HG03469 (cell line): ENCODE measurements around the gene CEACAM1.
"Not testable (repeated sequence)": the region's sequence is repeated elsewhere in the genome, so short reads cannot be mapped to it uniquely, and the experiment has no call there.

Experiments used
- ATAC-seq: cut with Tn5 transposase; IDR thresholded peaks from one replicate; pipeline ENCODE4 v1.9.1; 2021; ENCODE audit warnings: mild to moderate bottlenecking, moderate library complexity, moderate number of reproducible peaks; ENCODE audit not compliant: unreplicated experiment

The CEACAM1 gene

DNA sequence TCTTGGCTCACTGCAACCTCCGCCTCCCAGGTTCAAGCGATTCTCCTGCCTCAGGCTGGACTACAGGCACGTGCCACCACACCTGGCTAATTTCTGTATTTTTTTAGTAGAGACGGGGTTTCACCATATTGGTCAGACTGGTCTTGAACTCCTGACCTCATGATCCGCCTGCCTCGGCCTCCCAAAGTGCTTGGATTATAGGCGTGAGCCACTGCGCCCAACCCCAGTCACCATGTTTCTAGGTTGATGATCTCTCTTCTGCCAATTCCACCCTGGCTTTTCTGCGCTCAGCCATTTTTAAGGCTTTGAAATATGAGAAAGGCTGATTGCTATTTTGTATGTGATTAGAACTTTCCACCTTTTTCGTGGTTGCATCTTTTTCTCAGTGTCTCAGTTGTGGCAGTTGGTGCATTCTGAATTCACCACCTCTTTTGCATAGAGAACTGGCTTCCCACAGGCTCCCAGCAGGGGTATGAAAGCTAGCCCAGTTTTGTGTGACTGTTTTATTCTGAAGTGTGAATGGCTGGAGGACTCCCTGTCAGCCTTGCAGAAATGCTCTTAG lies 15.5 kb downstream of the CEACAM1 start:
- ATAC-seq = peak; percentile 54

GRCh38 chr19:42512130-42512636 lies 16.1 kb downstream of the CEACAM1 start:
- no peak for ATAC-seq

DNA sequence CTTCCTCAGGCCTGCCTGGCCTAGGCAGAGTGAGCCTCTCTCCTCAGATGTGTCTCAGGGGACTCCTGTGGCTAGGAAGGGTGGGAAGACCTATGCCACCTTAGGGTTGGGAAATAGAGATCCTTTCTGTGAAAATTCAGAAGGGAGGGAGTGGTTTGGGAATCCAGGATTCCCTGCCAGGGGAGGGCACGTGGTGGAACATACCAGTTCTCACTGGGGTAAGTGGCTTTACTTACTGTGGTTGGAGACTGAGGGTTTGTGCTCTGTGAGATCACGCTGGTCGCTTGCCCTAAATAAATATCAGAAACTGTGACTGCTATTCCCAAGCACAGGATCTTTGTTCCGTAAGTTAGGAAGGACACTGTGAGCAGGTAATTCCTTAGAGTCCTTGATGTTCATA lies 16.9 kb downstream of the CEACAM1 start:
- ATAC-seq = no peak

- no peak for ATAC-seq
Observed at GRCh38 chr19:42508892-42509444, 19.3 kb downstream of the CEACAM1 start.

DNA sequence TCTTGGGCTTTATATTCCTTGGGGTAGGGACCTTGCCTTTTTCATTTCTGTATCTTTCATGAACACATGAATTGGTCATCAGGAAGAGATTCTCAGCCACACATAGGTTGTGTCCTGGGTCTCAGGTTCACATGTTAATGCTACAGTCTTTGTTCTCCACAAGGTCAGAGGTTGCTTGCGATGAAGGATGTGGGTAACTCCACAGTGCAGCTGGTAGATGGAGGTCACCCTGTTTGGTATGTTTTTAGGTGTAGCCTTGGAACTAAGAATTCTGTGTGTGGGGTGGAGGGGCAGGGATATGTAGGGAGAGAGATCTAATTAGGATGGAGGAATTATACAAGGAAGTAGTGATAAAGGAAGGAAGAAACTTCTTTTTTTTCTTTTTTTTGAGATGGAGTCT lies 23.2 kb downstream of the CEACAM1 start:
- no peak for ATAC-seq

GRCh38 chr19:42501733-42502132 lies 26.5 kb downstream of the CEACAM1 start:
- no peak for ATAC-seq

- not testable (repeated sequence) for ATAC-seq
Observed at GRCh38 chr19:42501243-42501642, 27.0 kb downstream of the CEACAM1 start.

GRCh38 chr19:42498169-42498757 lies 30.0 kb downstream of the CEACAM1 start:
- ATAC-seq = no peak

DNA sequence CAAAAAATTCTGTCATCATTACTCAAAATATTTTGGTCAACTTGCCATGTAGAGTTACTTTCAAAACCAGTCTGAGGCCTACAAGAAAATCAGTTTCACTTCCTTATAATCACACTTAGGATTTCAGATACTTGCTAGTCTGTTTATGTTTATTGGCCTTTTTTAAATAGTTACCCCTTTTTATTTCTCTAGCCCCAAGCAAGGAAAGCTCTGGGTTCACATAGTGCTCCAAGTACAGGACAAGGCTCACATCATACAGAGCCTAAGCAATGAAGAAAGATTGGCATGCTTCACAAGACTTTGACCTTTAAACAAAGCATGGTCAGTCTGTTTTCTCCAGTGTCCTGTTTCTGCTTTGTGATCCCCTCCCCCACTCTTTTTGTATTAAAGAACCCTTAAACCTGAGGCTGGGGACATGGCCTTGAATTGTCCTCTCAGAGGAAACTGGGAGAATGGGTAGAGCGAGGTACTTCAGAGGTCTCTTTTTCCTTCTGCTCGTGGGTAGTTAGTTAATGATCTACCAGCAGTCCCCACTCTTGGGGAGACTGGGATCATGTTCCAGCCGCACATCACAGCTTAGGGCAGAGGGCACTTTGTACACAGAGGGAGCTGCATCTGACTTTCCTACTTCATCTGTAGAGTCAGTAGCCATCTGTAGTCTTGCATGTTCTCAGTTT lies 30.7 kb downstream of the CEACAM1 start:
- peak; percentile 60 for ATAC-seq

GRCh38 chr19:42496460-42497133 lies 31.7 kb downstream of the CEACAM1 start:
- no peak for ATAC-seq

- ATAC-seq = no peak
Observed at GRCh38 chr19:42495663-42496062, 32.6 kb downstream of the CEACAM1 start.

GRCh38 chr19:42494321-42494720 lies 34.0 kb downstream of the CEACAM1 start:
- no peak for ATAC-seq

DNA sequence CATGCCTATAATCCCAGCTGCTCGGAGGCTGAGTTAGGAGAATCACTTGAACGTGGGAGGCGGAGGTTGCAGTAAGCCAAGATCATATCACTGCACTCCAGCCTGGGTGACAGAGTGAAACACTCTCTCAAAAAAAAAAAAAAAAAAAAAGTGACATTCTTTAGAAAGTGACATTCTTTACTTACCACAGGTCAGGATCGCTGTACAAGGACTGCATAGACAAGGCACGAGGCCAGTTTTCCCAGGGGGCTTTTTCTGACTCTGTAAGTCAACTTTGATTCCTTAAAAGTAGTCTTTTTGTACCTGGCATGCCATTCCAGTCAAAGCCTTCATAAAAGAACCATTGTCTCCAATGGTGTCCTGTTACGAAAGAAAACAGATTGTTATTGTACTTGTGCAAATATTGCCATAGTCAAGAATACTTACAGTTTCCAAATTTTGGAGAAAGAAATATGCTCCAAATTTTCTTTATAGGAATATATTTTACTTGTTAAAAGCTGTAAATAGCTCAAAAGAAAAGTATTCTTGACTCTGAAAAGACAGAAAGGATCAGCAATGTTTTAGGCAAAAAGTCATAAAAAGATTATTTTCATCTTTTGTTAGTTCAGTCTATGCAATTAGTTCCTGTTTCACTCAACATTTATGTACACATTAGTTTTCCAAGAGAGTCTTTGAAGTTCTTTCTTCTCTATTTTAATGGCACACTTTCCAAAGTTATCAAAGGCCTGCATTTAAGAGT lies 39.3 kb downstream of the CEACAM1 start:
- no peak for ATAC-seq

GRCh38 chr19:42487798-42488178 lies 40.5 kb downstream of the CEACAM1 start:
- ATAC-seq = no peak

GRCh38 chr19:42487032-42487797 lies 41.1 kb downstream of the CEACAM1 start:
- ATAC-seq = no peak

- not testable (repeated sequence) for ATAC-seq
Observed at GRCh38 chr19:42485036-42485435, 43.2 kb downstream of the CEACAM1 start.

DNA sequence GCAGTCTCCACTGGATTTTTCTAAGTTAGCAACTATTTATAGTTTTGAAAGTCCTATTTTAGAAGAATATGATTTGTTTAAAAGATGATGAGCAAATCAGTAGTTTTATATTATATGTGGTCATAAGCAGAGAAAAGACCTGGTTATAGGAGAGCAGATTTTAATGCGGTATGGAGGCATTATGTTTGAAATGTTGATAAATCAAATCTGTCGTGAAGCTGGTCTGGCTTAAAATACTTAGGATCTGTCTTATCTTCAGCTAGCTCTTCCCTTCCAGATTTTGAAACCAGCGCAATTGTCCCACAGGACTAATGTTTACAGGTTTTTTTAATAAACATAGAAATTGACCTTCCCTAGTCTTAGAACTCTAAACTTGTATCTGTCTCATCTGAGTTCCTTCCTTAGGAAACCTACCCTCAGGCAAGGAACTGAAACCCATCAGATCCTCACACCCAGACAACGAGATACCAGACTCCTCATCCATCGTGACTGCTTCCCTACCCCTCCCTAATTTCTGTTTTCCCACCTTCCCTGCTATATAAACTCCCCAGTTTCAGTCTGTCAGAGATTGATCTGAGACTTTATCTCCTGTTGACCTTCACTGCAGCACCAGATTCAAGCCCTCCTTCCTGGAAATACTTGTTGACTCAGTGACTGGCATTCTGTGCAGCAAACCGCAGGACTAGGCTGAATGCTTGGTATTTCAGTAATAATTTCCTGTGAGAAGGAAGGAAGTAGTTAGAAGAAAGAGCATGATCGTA lies 47.8 kb downstream of the CEACAM1 start:
- no peak for ATAC-seq

DNA sequence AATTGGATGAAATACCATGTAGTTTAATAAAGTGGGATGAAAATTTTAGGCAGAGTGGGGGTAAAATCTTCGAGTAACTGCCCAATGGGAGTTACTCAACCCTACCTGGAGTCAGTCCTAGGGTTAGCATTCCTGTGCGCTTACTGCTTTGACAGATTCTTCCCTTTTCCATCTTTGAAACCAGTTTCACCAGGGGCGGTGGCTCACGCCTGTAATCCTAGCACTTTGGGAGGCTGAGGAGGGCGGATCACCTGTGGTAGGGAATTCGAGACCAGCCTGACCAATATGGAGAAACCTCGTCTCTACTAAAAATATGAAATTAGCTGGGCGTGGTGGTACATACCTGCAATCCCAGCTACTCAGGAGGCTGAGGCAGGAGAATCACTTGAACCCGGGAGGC lies 48.5 kb downstream of the CEACAM1 start:
- no peak for ATAC-seq

GRCh38 chr19:42478765-42479311 lies 49.4 kb downstream of the CEACAM1 start:
- no peak for ATAC-seq
